ENCODE data around the gene OXA1L. TPM values are rescaled to one million over a fixed set of nuclear protein-coding genes. Genes with fewer than 3 reads are reported as not detected.
"Not testable (repeated sequence)": the region's sequence is repeated elsewhere in the genome, so short reads cannot be mapped to it uniquely, and the experiment has no call there.

The OXA1L gene
- total and polyA plus RNA-seq, 3 experiments from 2014 or later: 57.3 to 128 (median 126) TPM

DNA sequence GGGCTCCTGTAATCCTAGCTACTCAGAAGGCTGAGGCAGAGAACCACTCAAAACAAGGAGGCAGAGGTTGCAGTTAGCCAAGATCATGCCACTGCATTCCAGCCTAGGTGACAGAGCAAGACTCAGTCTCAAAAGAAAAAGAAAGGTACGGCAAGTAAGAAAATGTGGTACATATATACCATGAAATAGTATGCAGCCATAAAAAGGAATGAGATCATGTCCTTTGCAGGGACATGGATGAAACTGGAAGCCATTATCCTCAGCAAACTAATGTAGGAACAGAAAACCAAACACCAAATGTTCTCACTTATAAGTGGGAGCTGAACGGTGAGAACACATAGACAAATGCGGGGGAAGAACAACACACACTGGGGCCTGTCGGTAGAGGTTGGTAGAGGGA, 38.7 kb downstream of the OXA1L start:
- H3K36me3 ChIP-seq (ENCODE audit: insufficient read depth, low read length); H3K36me3 Mint-ChIP-seq; POLR2A ChIA-PET; H3K4me3 ChIP-seq (ENCODE audit: low read length); H3K27ac ChIP-seq (ENCODE audit: low read depth, low read length); H3K4me1 Mint-ChIP-seq; H3K9me3 ChIP-seq (ENCODE audit: low read length); CTCF ChIA-PET; H3K4me3 Mint-ChIP-seq; DNase-seq; H3K27me3 ChIP-seq (ENCODE audit: insufficient read depth, low read length, poor library complexity, severe bottlenecking); H3K4me1 ChIP-seq (ENCODE audit: insufficient read depth, low read length); H3K9me3 Mint-ChIP-seq: not testable (repeated sequence)
- Mint-ChIP-seq H3K27ac (peak overlapping the region in 1 of 8 donors; percentile 77), H3K27me3 (peaks cover 20 to 56% of the 10 kb centered on the region in 2 donors)

DNA sequence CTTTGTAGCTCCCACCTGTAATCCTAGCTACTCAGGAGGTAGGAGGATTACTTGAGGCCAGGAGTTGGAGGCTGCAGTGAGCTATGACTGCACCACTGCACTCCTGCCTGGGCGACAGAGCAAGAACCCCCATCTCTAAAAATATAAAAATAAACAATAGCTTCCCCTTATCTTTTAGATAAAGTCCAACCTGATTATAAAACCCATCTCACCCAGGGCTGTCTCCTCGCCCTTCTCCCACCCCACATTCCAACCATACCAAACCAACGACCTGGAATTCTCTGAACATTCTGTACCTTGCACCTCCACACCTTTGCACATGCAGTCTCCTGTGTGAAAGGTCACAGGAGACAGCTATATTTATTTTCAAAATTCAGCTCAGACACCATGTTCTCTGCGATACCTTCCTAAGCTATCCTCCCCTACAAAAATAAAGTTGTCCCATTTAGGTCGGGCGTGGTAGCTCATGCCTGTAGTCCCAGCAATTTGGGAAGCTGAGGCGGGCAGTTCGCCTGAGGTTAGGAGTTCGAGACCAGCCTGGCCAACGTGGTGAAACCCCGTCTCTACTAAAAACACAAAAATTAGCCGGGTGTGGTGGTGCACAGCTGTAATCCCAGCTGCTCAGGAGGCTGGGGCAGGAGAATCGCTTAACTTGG, 41.1 kb downstream of the OXA1L start:
- ChIA-PET POLR2A (interaction anchor here (0.8 kb wide), 1 partner anchor 42 kb away, joined by 4 read pairs; the partner anchor contains the start of gene OXA1L), CTCF (interaction anchor here (0.6 to 1.0 kb wide), 2 partner anchors 184 to 218 kb away, joined by 3 to 8 read pairs; partner anchors contain the start of gene DAD1)
- no peak overlapping the region for H3K4me3 Mint-ChIP-seq
- no peak overlapping the region for H3K27ac Mint-ChIP-seq
- Histone ChIP-seq H3K36me3 (ENCODE audit: insufficient read depth, low read length) (no peaks in the 10 kb centered on the region), H3K27me3 (ENCODE audit: insufficient read depth, low read length, poor library complexity, severe bottlenecking) (no peaks in the 10 kb centered on the region), H3K4me1 (ENCODE audit: insufficient read depth, low read length) (no peaks in the 10 kb centered on the region), H3K4me3 (ENCODE audit: low read length) (no peak overlapping the region), H3K27ac (ENCODE audit: low read depth, low read length) (no peak overlapping the region), H3K9me3 (ENCODE audit: low read length) (no peaks in the 10 kb centered on the region)
- DNase-seq: no peak
- no peaks in the 10 kb centered on the region for H3K4me1 Mint-ChIP-seq
- H3K36me3 Mint-ChIP-seq: peaks cover 0 to under 1% (median 0%) of the 10 kb centered on the region in 3 donors
- H3K27me3 Mint-ChIP-seq: peaks cover 13 to 41% of the 10 kb centered on the region in 2 donors
- H3K9me3 Mint-ChIP-seq: peaks cover 0 to 2% (median 0%) of the 10 kb centered on the region in 5 donors

DNA sequence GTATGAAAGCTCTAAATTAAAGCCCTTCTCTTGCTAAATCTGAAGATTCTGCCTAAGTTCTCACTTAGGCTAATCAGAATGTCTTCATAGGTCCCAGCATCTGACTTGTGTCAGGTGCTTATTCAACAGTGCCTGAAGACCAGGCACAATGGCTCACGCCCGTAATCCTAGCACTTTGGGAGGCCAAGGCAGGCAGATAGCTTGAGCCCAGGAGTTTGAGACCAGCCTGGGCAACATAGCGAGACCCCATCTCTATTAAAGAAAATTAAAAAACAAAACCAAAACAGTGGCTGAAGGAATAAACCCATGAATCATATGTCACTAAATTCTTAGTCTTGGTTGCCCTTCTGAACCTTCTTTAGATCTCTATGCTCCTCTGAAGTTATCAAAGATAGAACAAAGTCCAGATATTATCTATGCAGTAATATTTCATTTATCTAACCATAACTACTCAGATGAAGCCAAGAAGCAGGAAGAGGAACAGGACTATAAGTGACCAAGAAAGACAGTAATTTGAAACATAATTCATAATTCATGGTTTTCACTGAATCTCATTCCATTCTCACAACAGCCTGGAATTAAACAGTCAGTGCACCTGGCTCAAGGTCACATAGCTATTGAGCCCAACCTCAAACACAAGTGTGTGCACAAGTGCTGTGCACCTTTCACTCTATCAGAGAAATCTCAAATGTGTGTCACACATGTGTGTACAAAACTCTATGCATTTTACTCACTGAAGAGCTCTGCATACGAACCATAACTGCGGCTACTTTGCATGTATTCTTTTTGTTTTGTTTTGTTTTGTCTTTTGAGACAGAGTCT, 42.1 kb downstream of the OXA1L start:
- H3K4me3 ChIP-seq (ENCODE audit: low read length): no peak overlapping the region
- H3K9me3 ChIP-seq (ENCODE audit: low read length): no peaks in the 10 kb centered on the region
- Mint-ChIP-seq H3K27ac (no peak overlapping the region), H3K36me3 (no peaks in the 10 kb centered on the region), H3K4me3 (no peak overlapping the region), H3K9me3 (peaks cover 0 to 2% (median 0%) of the 10 kb centered on the region in 5 donors), H3K27me3 (peaks cover 13 to 33% of the 10 kb centered on the region in 2 donors), H3K4me1 (no peaks in the 10 kb centered on the region)
- DNase-seq: no peak
- H3K27me3 ChIP-seq (ENCODE audit: insufficient read depth, low read length, poor library complexity, severe bottlenecking): no peaks in the 10 kb centered on the region
- no peak overlapping the region for H3K27ac ChIP-seq (ENCODE audit: low read depth, low read length)
- H3K4me1 ChIP-seq (ENCODE audit: insufficient read depth, low read length): no peaks in the 10 kb centered on the region
- H3K36me3 ChIP-seq (ENCODE audit: insufficient read depth, low read length): no peaks in the 10 kb centered on the region
- ChIA-PET POLR2A (no interaction called here), CTCF (no interaction called here)

DNA sequence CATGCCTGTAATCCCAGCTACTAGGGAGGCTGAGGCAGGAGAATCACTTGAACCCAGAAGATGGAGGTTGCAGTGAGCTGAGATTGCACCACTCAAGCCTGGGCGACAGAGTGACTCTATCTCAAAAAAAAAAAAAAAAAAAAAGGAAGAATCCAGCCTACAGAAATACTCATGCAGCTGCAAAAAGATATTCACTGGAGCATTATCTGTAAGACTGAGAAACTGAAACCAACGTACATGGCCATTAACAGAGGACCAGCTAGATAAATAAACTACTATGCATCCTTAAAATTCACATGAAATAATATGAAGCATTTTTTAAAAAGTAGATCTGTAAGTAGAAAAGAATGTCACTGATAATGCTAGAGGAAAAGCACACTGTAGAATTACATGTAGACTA, 45.2 kb downstream of the OXA1L start:
- Mint-ChIP-seq H3K36me3 (no peaks in the 10 kb centered on the region), H3K27ac (no peak overlapping the region), H3K9me3 (no peaks in the 10 kb centered on the region), H3K4me3 (no peak overlapping the region), H3K4me1 (peaks cover 0 to 5% (median 0%) of the 10 kb centered on the region in 3 donors), H3K27me3 (peaks cover 8 to 15% of the 10 kb centered on the region in 2 donors)
- H3K9me3 ChIP-seq (ENCODE audit: low read length): no peaks in the 10 kb centered on the region
- H3K4me3 ChIP-seq (ENCODE audit: low read length): no peak overlapping the region
- ChIA-PET CTCF (interaction anchor here (0.9 to 1.8 kb wide), 2 partner anchors 11 to 171 kb away, joined by 3 to 5 read pairs; partner anchors contain the start of gene AJUBA), POLR2A (interaction anchor here (0.6 kb wide), 1 partner anchor 241 kb away, joined by 5 read pairs; no protein-coding TSS in a partner anchor)
- no peak overlapping the region for H3K27ac ChIP-seq (ENCODE audit: low read depth, low read length)
- H3K36me3 ChIP-seq (ENCODE audit: insufficient read depth, low read length): no peaks in the 10 kb centered on the region
- H3K4me1 ChIP-seq (ENCODE audit: insufficient read depth, low read length): peaks cover 7% of the 10 kb centered on the region
- H3K27me3 ChIP-seq (ENCODE audit: insufficient read depth, low read length, poor library complexity, severe bottlenecking): no peaks in the 10 kb centered on the region
- DNase-seq: no peak

DNA sequence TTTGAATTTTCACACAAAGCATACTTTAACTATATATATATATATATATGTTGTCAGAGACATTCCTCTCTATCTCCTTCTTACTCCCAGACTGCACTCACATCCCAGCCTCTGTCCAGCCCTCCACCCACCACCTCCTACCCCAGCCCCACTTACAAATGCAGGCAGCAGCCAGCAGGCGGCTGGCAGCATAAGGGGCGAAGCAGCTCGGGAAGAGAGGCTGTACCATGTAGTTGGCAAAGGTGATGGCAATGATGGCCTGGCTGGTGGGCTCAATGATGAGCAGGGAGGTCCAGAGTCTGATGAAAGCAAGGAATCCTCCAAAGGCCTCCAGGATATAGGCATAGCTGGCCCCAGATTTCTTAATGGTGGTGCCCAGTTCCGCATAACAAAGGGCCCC, 46.3 kb downstream of the OXA1L start:
- Mint-ChIP-seq H3K36me3 (no peaks in the 10 kb centered on the region), H3K4me3 (no peak overlapping the region), H3K27ac (no peak overlapping the region), H3K27me3 (peaks cover 9 to 11% of the 10 kb centered on the region in 2 donors), H3K9me3 (no peaks in the 10 kb centered on the region), H3K4me1 (peaks cover 0 to 5% (median 0%) of the 10 kb centered on the region in 3 donors)
- Histone ChIP-seq H3K27me3 (ENCODE audit: insufficient read depth, low read length, poor library complexity, severe bottlenecking) (no peaks in the 10 kb centered on the region), H3K27ac (ENCODE audit: low read depth, low read length) (no peak overlapping the region), H3K4me1 (ENCODE audit: insufficient read depth, low read length) (peaks cover 7% of the 10 kb centered on the region), H3K4me3 (ENCODE audit: low read length) (no peak overlapping the region), H3K36me3 (ENCODE audit: insufficient read depth, low read length) (no peaks in the 10 kb centered on the region), H3K9me3 (ENCODE audit: low read length) (no peaks in the 10 kb centered on the region)
- CTCF ChIA-PET: interaction anchor here (1.1 to 1.8 kb wide), 2 partner anchors 10 to 40 kb away, joined by 3 to 5 read pairs; no protein-coding TSS in a partner anchor
- POLR2A ChIA-PET: interaction anchor here (0.6 kb wide), 1 partner anchor 51 kb away, joined by 5 read pairs; no protein-coding TSS in a partner anchor
- no peak for DNase-seq

DNA sequence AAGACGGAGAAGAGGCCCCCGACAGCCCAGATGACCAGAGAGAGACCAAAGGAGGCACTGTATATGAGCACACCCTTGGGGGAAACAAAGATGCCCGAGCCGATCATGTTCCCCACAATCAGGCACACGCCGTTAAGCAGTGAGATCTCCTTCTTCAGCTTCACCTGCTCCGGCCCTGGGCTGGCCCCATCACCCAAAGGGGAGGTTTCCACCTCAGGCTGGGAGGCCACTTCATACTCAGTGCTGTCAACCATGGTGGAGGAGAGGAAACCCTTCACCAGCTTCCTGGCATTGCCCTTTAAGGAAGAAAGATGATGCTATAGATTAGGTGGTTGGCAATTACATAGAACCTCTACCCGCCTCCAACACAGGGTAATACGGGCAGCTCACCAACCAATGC, 46.7 kb downstream of the OXA1L start:
- Mint-ChIP-seq H3K36me3 (no peaks in the 10 kb centered on the region), H3K4me1 (peaks cover 0 to 5% (median 0%) of the 10 kb centered on the region in 3 donors), H3K9me3 (no peaks in the 10 kb centered on the region), H3K27ac (no peak overlapping the region), H3K27me3 (peaks cover 9 to 11% of the 10 kb centered on the region in 2 donors), H3K4me3 (no peak overlapping the region)
- peaks cover 7% of the 10 kb centered on the region for H3K4me1 ChIP-seq (ENCODE audit: insufficient read depth, low read length)
- H3K27ac ChIP-seq (ENCODE audit: low read depth, low read length): no peak overlapping the region
- no peaks in the 10 kb centered on the region for H3K36me3 ChIP-seq (ENCODE audit: insufficient read depth, low read length)
- DNase-seq: no peak
- no peaks in the 10 kb centered on the region for H3K27me3 ChIP-seq (ENCODE audit: insufficient read depth, low read length, poor library complexity, severe bottlenecking)
- H3K4me3 ChIP-seq (ENCODE audit: low read length): no peak overlapping the region
- ChIA-PET CTCF (interaction anchor here (1.1 to 1.8 kb wide), 2 partner anchors 10 to 40 kb away, joined by 3 to 5 read pairs; no protein-coding TSS in a partner anchor), POLR2A (interaction anchor here (0.6 kb wide), 1 partner anchor 50 kb away, joined by 5 read pairs; no protein-coding TSS in a partner anchor)
- no peaks in the 10 kb centered on the region for H3K9me3 ChIP-seq (ENCODE audit: low read length)

DNA sequence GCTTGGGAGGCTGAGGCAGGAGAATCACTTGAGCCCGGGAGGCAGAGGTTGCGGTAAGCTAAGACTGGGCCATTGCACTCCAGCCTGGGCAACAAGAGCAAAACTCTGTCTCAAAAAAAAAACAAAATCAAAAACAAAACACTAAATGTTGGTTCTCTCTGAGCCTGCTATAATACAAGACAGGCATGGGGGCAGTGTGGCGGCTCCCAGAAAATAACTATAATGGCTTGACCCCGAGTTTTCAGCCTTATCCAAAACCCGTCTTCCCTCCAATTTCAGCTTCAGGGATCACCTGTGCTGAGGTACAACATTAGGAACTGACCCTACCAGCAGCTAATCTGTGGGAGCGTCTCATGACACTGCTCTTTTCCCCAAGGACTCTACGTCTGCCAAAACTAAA, 47.9 kb downstream of the OXA1L start:
- DNase-seq: no peak
- Histone ChIP-seq H3K36me3 (ENCODE audit: insufficient read depth, low read length) (no peaks in the 10 kb centered on the region), H3K4me1 (ENCODE audit: insufficient read depth, low read length) (peaks cover 7% of the 10 kb centered on the region), H3K27ac (ENCODE audit: low read depth, low read length) (no peak overlapping the region), H3K4me3 (ENCODE audit: low read length) (no peak overlapping the region), H3K27me3 (ENCODE audit: insufficient read depth, low read length, poor library complexity, severe bottlenecking) (no peaks in the 10 kb centered on the region), H3K9me3 (ENCODE audit: low read length) (no peaks in the 10 kb centered on the region)
- H3K9me3 Mint-ChIP-seq: no peaks in the 10 kb centered on the region
- H3K27me3 Mint-ChIP-seq: peaks cover 10 to 12% of the 10 kb centered on the region in 2 donors
- H3K36me3 Mint-ChIP-seq: no peaks in the 10 kb centered on the region
- POLR2A ChIA-PET: interaction anchor here (0.6 kb wide), 1 partner anchor 170 kb away, joined by 3 read pairs; no protein-coding TSS in a partner anchor
- CTCF ChIA-PET: no interaction called here
- H3K27ac Mint-ChIP-seq: no peak overlapping the region
- peaks cover 0 to 5% (median 0%) of the 10 kb centered on the region in 3 donors for H3K4me1 Mint-ChIP-seq
- no peak overlapping the region for H3K4me3 Mint-ChIP-seq

Data from CD8-positive, alpha-beta memory T cell (primary cell).